Uterus (tissue), 2 donors: Measurements from ENCODE around the gene LCE2B.

Experiments used
- CTCF ChIP-seq, 4 experiments: fragments of 200-600 bp in 2 of 4; fragments of 450-650 bp in 2 of 4; sonication (generic) in 2 of 4; IDR thresholded peaks; one replicate each; pipeline ENCODE4 v1.5.1; 2016 to 2019; ENCODE audit warnings: antibody characterized with exemption in 4 of 4, mild to moderate bottlenecking in 2 of 4, moderate library complexity in 1 of 4
- POLR2A ChIP-seq, 2 donors: fragments of 450-650 bp; IDR thresholded peaks; one replicate each; pipeline ENCODE4 v1.6.1; 2016; ENCODE audit warnings: antibody characterized with exemption in 2 of 2, mild to moderate bottlenecking in 1 of 2, moderate library complexity in 1 of 2

DNA sequence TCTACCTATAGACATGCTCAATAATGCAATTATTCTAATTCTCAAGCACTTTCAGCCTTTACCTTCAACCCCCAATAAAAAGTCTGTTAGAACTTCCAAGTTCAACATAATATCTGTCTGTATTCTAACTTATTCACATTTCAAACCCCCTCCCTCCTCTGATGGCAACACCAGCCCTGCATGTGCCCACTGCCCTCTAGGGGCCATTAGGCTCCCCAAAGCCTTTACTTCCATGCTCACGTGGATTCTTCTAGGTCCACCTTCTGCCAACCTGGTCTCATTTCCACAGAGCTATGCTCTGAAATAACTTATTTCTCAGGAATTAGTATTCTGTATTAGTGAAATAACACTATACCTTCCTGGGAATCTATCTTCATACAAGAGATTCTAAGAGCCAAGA, 49.7 kb downstream of the LCE2B start:
- no peak for TF ChIP-seq POLR2A (IDR thresholded peaks at IDR 0.05)
- TF ChIP-seq CTCF (IDR thresholded peaks at IDR 0.05): no peak
